Ishikawa (cell line): ENCODE data around the gene CMYA5.

Experiments
- CEBPB ChIP-seq: IDR thresholded peaks from 2 replicates; pipeline ENCODE4 v1.6.1; 2012
- CREB1 ChIP-seq: IDR thresholded peaks from 2 replicates; pipeline ENCODE4 v1.6.1; 2012; ENCODE audit warnings: low read depth
- EGR1 ChIP-seq: IDR thresholded peaks from 2 replicates; pipeline ENCODE4 v1.6.1; 2012
- EP300 ChIP-seq: IDR thresholded peaks from 2 replicates; pipeline ENCODE4 v1.6.1; 2012; ENCODE audit warnings: borderline replicate concordance
- FOXM1 ChIP-seq: IDR thresholded peaks from 2 replicates; pipeline ENCODE4 v1.6.1; 2012; ENCODE audit warnings: low read depth, borderline replicate concordance
- NFIC ChIP-seq: IDR thresholded peaks from 2 replicates; pipeline ENCODE4 v1.6.1; 2012
- RAD21 ChIP-seq: IDR thresholded peaks from 2 replicates; pipeline ENCODE4 v1.6.1; 2012; ENCODE audit warnings: low read depth
- TAF1 ChIP-seq: IDR thresholded peaks from 2 replicates; pipeline ENCODE4 v1.6.1; 2012; ENCODE audit warnings: low read depth, mild to moderate bottlenecking
- TCF12 ChIP-seq: IDR thresholded peaks from 2 replicates; pipeline ENCODE4 v1.6.1; 2012; ENCODE audit warnings: low read depth
- TEAD4 ChIP-seq: IDR thresholded peaks from 2 replicates; pipeline ENCODE4 v1.6.1; 2012
- YY1 ChIP-seq: IDR thresholded peaks from 2 replicates; pipeline ENCODE4 v1.6.1; 2012; ENCODE audit warnings: low read depth
- ZBTB7A ChIP-seq: IDR thresholded peaks from 2 replicates; pipeline ENCODE4 v1.6.1; 2012; ENCODE audit warnings: low read depth
- TF ChIP-seq, protein P1 (sequence below): IDR thresholded peaks from 2 replicates; pipeline ENCODE4 v1.6.1; 2012
- TF ChIP-seq, protein P2 (sequence below): IDR thresholded peaks from 2 replicates; pipeline ENCODE4 v1.6.1; 2012; ENCODE audit warnings: low read depth, mild to moderate bottlenecking
- TF ChIP-seq, protein P3 (sequence below): IDR thresholded peaks from 2 replicates; pipeline ENCODE4 v1.6.1; 2012

CMYA5 gene

DNA sequence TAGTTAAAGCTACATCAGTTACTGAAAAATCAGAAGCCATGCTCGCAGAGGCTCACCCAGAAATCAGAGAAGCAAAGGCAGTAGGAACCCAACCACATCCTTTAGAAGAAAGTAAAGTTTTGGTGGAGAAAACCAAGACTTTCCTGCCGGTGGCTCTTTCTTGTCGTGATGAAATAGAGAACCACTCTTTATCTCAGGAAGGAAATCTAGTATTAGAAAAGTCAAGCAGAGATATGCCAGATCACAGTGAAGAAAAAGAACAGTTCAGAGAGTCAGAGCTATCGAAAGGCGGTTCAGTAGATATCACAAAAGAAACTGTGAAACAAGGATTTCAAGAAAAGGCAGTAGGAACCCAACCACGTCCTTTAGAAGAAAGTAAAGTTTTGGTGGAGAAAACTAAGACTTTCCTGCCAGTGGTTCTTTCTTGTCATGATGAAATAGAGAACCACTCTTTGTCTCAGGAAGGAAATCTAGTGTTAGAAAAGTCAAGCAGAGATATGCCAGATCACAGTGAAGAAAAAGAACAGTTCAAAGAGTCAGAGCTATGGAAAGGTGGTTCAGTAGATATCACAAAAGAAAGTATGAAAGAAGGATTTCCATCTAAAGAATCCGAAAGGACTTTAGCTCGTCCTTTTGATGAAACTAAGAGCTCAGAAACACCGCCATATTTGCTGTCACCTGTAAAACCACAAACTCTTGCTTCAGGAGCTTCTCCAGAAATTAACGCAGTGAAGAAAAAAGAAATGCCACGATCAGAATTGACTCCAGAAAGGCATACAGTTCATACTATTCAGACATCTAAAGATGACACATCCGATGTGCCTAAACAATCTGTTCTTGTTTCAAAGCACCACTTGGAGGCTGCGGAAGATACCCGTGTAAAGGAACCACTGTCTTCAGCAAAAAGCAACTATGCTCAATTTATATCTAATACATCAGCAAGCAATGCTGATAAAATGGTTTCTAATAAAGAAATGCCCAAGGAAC lies 47.2 kb downstream of the CMYA5 start:
- TF ChIP-seq FOXM1 = no peak
- TF ChIP-seq RAD21 = no peak

DNA sequence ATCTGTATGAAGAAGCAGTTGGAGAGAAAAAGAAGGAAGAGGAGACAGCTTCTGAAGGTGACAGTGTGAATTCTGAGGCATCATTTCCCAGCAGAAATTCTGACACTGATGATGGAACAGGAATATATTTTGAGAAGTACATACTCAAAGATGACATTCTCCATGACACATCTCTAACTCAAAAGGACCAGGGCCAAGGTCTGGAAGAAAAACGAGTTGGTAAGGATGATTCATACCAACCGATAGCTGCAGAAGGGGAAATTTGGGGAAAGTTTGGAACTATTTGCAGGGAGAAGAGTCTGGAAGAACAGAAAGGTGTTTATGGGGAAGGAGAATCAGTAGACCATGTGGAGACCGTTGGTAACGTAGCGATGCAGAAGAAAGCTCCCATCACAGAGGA lies 48.7 kb downstream of the CMYA5 start:
- TF ChIP-seq, protein P1, sequence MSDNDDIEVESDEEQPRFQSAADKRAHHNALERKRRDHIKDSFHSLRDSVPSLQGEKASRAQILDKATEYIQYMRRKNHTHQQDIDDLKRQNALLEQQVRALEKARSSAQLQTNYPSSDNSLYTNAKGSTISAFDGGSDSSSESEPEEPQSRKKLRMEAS = no peak
- TF ChIP-seq NFIC = no peak
- no peak for TF ChIP-seq CREB1
- no peak for TF ChIP-seq FOXM1
- no peak for TF ChIP-seq ZBTB7A
- no peak for TF ChIP-seq TEAD4
- no peak for TF ChIP-seq RAD21
- TF ChIP-seq CEBPB = no peak
- no peak for TF ChIP-seq EGR1
- no peak for TF ChIP-seq EP300
- TF ChIP-seq, protein P2, sequence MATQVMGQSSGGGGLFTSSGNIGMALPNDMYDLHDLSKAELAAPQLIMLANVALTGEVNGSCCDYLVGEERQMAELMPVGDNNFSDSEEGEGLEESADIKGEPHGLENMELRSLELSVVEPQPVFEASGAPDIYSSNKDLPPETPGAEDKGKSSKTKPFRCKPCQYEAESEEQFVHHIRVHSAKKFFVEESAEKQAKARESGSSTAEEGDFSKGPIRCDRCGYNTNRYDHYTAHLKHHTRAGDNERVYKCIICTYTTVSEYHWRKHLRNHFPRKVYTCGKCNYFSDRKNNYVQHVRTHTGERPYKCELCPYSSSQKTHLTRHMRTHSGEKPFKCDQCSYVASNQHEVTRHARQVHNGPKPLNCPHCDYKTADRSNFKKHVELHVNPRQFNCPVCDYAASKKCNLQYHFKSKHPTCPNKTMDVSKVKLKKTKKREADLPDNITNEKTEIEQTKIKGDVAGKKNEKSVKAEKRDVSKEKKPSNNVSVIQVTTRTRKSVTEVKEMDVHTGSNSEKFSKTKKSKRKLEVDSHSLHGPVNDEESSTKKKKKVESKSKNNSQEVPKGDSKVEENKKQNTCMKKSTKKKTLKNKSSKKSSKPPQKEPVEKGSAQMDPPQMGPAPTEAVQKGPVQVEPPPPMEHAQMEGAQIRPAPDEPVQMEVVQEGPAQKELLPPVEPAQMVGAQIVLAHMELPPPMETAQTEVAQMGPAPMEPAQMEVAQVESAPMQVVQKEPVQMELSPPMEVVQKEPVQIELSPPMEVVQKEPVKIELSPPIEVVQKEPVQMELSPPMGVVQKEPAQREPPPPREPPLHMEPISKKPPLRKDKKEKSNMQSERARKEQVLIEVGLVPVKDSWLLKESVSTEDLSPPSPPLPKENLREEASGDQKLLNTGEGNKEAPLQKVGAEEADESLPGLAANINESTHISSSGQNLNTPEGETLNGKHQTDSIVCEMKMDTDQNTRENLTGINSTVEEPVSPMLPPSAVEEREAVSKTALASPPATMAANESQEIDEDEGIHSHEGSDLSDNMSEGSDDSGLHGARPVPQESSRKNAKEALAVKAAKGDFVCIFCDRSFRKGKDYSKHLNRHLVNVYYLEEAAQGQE = no peak
- TF ChIP-seq YY1 = no peak
- no peak for TF ChIP-seq TCF12
- TF ChIP-seq, protein P3, sequence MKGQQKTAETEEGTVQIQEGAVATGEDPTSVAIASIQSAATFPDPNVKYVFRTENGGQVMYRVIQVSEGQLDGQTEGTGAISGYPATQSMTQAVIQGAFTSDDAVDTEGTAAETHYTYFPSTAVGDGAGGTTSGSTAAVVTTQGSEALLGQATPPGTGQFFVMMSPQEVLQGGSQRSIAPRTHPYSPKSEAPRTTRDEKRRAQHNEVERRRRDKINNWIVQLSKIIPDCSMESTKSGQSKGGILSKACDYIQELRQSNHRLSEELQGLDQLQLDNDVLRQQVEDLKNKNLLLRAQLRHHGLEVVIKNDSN = no peak
- no peak for TF ChIP-seq TAF1

DNA sequence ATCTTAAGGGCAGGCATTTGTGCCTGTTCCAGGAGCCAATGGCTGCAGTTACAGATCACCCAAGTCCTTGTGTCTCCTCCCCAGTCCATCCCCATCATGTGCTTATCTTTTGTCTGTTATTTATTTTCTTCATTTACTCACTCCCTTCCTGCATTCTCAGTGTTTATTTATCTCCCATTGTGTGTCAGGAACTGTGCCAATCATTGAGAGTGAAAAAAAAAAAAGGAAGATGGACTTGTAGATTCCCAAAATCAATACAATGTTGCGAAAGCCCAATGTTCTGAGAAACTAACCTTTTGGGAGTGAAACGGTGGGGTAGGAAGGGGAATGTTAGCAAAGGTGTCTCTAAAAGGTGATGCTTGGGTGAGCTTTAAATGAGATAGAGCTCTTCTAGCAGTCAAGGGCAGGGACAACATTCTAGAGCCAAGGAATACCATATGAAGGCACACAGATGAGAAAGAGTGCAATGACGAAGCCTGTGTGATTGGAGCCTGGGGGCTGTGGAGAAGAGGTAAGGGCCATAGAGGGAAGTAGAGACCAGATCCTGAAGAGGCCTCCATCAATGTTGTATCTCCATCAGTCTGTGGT lies 53.0 kb downstream of the CMYA5 start:
- TF ChIP-seq, protein P1 = no peak
- TF ChIP-seq RAD21 (no peak), EGR1 (no peak), CREB1 (no peak), YY1 (no peak), NFIC (no peak), TEAD4 (no peak), EP300 (no peak)
- TF ChIP-seq, protein P2 = no peak
- TF ChIP-seq, protein P3 = no peak

DNA sequence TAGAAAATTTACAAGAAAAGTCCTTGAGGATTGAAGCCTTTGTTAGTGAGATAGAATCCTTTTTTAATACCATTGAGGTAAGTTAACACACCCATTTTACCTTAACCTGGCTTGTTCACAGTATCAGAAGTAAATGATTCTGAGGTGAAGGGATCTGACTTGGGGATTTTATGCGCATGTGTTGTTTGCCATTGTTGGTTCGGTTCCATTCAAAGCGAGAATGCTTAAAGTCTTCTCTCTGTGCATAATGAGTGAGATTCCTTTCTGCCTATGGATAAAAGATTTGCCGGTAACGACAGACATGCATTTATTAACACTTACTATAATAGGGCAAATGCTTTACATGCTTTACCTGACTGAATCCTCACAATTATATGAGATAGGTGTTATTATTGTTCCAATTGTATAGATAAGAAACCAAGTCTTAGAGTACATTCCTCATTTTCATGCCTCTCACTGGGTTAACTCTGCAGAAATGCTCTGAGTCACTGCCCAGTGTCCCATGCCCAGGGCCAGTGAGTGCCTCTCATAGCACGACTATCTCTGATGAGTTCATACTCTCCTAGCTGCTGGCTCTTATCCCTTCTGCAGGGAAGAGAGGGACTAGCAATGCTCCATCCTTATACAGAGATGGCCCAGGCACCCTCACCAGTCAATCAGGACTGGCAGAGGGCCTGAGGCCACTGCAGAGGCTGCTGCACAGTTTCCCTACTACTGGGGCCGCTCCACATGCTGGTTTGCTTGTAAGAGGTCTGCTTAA lies 54.4 kb downstream of the CMYA5 start:
- TF ChIP-seq, protein P2 = no peak
